NCI-H1694 treated with DMSO at 0.1 percent for 48 hours (cell line): ENCODE data around the gene PTGFR.

ENCODE experiments used
- DNase-seq: peaks from one replicate; lab custom pipeline; 2025; lab: John Stamatoyannopoulos, UW

PTGFR gene

GRCh38 chr1:78520843-78521242 lies 30.1 kb downstream of the PTGFR start:
- no peak for DNase-seq

- DNase-seq = no peak
Measured at GRCh38 chr1:78522136-78522535, 31.4 kb downstream of the PTGFR start.

- no peak for DNase-seq
Measured at GRCh38 chr1:78526496-78526895, 35.7 kb downstream of the PTGFR start.

- DNase-seq = no peak
Measured at GRCh38 chr1:78527706-78528105, 36.9 kb downstream of the PTGFR start.

GRCh38 chr1:78533527-78533926 lies 42.8 kb downstream of the PTGFR start:
- DNase-seq = no peak

GRCh38 chr1:78535286-78535685 lies 44.5 kb downstream of the PTGFR start:
- DNase-seq = no peak

- DNase-seq = no peak
Measured at GRCh38 chr1:78536427-78536826, 45.7 kb downstream of the PTGFR start.

- no peak for DNase-seq
Measured at GRCh38 chr1:78540048-78540447, 49.3 kb downstream of the PTGFR start.

GRCh38 chr1:78541479-78541878 lies 50.7 kb downstream of the PTGFR start:
- DNase-seq = no peak

GRCh38 chr1:78543941-78544643 lies 53.3 kb downstream of the PTGFR start:
- no peak for DNase-seq

GRCh38 chr1:78547081-78547480 lies 56.3 kb downstream of the PTGFR start:
- DNase-seq = no peak

- DNase-seq = no peak
Measured at GRCh38 chr1:78549331-78549730, 58.6 kb downstream of the PTGFR start.

GRCh38 chr1:78549891-78550290 lies 59.1 kb downstream of the PTGFR start:
- no peak for DNase-seq

GRCh38 chr1:78553859-78554258 lies 63.1 kb downstream of the PTGFR start:
- no peak for DNase-seq

GRCh38 chr1:78554840-78555239 lies 64.1 kb downstream of the PTGFR start:
- DNase-seq = no peak

- no peak for DNase-seq
Measured at GRCh38 chr1:78559680-78560079, 68.9 kb downstream of the PTGFR start.

GRCh38 chr1:78560811-78561210 lies 70.0 kb downstream of the PTGFR start:
- DNase-seq = no peak

- no peak for DNase-seq
Measured at GRCh38 chr1:78561856-78562255, 71.1 kb downstream of the PTGFR start.

- no peak for DNase-seq
Measured at GRCh38 chr1:78565393-78565792, 74.6 kb downstream of the PTGFR start.

- no peak for DNase-seq
Measured at GRCh38 chr1:78570539-78570938, 79.8 kb downstream of the PTGFR start.

GRCh38 chr1:78577257-78578100 lies 86.7 kb downstream of the PTGFR start:
- no peak for DNase-seq

- no peak for DNase-seq
Measured at GRCh38 chr1:78586572-78586971, 95.8 kb downstream of the PTGFR start.

- no peak for DNase-seq
Measured at GRCh38 chr1:78587211-78587610, 96.4 kb downstream of the PTGFR start.
